SW 1271 (cell line): ENCODE data around the gene PPBP.
"Not testable (repeated sequence)": the region's sequence is repeated elsewhere in the genome, so short reads cannot be mapped to it uniquely, and the experiment has no call there.

ENCODE experiments used
- DNase-seq, 2 experiments: peaks; one replicate each; lab custom pipeline; 2025; lab: John Stamatoyannopoulos, UW

PPBP gene

DNA sequence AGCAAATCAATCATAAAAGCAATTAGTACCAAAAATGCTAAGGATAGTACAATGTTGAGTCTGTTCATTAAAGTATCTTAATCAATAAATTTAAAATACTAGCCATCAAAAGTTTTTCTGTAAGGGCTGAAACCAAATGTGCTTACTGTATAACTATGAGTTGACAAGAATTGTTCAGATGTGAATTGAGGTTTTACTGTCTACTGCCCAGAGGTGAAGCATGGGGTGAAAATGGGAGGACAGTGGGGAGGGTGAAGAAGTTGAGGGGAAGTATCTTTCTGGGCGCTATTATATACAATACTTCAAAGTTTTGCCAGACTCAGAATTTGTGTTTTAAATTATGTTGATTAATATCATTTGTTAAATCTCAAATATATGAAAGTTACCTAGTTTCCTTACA is 4.1 kb upstream of the PPBP start:
- no peak for DNase-seq

DNA sequence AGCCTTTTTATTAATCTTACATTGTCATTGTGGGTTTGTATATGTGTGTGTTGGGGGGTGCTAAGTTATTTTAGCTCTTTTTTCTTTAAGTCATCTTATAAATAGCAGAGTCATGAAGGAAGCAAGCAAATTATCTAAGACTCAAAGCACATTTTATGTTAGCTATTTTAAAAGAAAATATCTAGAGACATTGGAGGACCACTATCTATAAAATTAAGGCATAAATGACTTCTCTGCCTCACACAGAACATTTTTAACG is 3.7 kb upstream of the PPBP start:
- no peak for DNase-seq

DNA sequence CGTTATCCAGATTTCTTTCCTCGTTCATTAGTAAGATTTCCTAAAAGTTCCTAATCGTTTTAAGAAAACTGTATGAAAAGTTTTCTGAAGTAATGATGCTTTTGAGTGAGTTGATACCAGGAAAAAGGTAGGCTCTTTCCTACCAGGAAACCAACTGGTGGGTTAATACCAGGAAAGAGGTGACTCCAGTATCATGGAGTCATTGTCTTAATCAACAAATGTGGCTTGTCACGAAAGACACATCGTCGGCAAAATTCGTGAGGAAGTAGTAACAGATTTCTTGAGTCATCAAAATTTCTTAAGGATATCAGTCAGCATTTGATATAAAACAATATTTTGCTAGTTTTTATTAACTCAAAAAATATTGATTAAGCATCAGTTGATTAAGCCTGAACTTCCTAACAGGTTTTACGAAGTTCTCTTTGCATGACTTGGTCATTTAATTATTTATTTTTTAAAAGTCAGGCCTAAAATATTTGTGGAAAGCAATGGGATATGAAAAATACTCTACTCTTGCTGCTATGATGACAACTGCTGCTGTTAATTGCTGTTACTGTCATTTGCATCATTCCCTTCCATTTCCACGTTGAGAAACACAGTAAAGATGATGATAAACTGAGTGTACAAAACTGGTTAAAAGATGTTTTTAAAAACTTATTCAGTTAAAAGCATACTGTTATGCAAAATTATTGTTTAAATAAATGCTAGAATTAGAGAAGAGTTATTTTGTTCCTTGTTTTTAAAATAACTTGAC is 3.2 kb upstream of the PPBP start:
- no peak for DNase-seq

DNA sequence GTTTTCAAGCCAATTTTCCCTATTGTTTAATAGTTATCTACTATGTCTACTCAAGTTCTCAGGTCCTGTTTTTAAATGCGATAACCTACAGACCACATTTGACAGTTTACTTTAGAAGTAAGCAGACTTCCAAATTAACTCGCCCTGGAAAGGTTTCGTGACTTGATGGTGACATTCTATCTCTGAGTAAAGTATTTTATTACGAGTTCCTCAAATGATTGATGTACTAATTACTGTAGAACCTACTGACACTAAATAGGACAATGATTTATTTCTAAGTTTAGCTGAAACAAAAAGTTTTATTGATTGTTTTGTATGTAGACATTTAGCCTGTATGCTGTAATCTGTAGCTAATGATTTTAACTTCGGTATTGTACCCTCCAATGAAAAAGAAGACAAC is 1.9 kb upstream of the PPBP start:
- DNase-seq = no peak

DNA sequence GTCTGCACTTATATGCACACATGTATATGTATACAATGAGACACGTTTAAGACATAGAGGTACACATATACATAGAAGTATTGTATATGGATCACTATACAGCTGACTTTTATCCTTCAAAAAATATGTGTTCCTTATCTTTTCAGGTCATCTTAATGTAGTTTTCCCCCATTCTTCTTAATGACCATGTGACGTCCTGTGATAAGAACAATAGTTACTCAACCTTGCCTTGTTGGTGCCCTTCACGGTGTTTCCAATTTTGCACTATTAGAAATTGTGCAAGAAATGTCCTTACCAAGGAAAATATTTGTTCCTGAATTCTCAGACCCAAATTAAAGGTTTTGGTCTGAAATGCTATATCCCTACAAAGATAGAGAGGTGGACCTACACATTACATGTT is 1.0 kb upstream of the PPBP start:
- no peak for DNase-seq

DNA sequence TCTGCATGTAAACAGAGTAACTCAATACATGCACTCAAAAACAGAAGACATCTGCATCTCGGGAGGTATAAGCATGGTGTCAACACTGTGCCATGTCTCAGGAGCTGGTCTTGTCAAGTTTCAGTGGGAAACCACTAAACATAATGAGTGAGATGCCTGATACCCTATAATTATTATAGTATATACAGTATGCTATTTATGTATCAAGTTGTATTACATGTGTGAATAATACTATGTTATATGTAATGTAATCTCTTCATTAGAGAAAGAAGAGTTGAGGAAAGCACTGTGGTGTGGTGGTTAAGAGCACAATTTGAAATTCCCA is 2.5 kb downstream of the PPBP start:
- no peak for DNase-seq

DNA sequence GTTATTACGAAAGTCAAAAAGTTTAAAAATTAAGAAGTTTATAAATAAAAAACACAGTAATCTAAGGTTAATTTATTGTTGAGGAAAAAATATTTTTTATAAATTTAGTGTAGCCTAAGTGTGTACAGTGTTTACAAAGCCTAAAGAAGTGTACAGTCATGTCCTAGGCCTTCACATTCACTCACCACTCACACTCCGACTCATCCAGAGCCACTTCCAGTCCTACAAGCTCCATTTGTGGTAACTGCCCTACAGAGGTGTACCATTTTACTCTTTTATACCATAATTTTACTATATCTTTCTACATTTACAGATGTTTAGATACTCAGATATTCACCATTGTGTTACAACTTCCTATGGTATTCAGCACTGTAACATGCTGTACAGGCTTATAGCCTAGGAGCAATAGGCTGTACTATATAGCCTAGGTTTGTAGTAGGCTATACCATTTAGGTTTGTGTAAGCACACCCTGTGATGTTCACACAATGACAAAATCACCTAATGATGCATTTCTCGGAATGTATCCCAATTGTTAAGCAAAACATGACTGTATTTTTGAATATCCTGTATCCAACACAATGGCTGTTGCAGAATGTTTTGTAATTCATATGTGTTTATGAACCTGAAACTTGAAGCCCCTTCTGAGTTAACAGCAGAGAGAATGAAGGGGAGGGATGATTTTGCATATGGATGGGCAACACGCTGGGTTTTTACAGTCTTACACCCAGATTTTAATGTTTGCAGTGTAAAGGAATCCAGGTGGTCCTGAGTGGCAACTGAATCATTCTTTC is 3.1 kb downstream of the PPBP start:
- no peak for DNase-seq

DNA sequence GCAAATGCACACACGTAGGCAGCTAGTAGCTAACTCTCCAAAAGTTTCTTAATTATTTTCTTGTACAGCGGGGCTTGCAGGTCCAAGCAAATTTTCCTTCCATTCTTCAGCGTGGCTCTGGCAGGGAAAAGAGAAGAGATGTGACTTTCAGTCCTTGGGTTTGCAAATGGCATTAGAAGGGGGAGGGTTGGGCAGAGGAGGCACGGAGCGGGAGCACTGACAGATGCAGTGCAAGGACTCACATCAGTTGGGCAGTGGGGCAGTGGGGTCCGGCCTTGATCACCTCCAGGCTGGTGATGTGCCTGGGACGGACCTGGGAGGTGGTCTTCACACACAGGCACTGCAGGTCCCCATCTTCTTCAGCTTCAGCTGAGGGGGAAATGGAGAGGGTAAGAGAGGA is 6.8 kb downstream of the PPBP start:
- not testable (repeated sequence) for DNase-seq

DNA sequence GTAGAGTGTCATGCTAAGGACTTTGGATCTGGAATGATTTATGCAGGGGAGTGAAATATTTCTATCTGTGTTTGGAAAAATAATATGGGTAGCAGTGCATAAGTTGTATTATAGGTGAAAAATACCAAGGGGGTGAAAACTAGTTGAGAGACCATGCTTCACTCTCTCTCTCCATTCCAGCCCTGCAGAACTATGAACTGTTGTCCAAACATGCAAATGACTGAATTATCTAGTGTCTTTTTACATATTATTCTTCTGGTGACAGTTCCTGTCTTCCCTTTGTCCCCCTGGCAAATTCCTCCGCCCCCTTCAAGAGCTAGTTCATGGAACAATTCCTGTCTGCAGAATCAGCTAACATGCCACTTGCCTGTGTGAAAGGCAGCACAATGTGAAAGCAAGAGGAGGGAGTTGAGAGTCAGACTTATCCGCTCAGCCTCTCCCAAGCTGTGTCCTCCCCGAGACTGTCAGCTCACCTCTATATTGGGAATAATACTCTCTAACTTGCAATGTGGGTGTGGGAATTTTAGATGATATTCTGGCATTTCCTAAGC is 8.5 kb downstream of the PPBP start:
- DNase-seq = no peak

DNA sequence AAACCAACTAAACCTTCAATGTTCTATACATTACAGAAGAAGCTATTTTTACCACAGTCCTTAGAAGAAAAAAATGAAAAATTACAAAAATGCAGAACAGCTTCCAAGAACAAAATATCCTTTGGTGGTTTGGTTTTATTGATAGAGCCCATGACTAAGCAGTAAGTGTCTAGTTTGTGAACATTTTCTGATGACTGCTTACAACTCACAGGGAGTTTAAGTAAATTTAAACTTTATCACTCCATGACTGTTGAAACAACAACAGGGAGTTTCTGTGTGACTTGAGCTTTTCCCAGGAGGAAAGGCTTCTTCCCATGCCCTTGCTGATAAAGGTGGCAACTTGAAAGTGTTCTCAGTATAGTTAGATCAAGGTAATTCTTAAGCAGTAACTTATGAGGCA is 9.1 kb downstream of the PPBP start:
- no peak for DNase-seq

DNA sequence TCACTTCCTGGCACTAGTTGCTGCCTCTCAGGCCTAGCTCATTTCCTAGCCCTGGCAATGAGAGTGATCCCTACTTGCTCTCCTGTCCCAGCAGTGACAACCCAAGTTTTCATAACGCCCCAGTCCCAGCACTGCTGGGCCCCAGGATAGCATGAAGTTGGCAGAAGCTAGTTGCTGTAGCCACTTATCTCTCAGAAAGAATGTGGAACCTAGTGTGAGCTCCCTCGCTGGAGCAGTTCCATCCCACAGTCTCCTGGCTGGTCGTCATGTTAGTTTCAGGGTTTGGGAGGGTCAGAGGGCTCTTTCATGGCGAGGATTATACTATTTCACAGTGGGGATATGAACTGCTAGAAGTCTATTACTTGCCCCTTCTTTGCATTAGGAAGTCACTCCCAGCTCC is 11.3 kb downstream of the PPBP start:
- DNase-seq = no peak

DNA sequence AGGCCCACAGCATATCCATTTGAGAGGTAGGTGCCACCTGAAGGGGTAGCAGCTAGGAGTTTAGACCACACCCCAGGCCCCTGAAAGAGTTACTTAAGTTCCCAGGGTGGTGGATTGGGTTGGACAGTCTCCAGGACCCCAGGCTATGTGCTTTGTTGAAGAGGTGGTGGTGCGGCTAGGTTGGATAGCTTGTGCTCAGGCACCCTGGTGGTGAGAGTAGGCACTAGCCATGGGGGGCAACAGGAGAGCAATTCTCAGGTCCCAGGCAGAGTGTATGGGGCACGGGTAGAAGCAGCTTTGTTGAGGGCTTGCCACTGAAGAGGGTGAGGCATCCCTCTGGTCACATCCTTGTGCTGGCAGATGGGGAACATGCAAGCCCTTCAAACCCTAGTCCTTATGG is 11.8 kb downstream of the PPBP start:
- no peak for DNase-seq

DNA sequence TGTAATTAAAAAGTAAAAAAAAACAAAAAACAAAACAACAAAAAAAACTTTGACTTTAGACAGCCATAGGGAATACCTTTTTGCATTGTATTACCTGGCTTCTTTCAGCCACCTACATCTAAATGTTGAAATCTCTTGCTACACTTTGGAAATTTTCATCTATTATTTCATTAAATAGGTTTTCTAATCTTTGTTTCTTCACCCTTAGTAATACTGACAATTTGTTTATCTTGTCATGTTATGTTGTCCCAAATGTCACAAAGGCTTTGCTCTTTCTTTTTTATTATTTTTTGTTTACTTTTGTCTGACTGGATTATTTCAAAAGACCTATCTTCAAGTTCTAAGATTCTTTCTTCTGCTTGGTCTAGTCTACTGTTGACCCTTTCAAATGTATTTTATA is 13.6 kb downstream of the PPBP start:
- no peak for DNase-seq

DNA sequence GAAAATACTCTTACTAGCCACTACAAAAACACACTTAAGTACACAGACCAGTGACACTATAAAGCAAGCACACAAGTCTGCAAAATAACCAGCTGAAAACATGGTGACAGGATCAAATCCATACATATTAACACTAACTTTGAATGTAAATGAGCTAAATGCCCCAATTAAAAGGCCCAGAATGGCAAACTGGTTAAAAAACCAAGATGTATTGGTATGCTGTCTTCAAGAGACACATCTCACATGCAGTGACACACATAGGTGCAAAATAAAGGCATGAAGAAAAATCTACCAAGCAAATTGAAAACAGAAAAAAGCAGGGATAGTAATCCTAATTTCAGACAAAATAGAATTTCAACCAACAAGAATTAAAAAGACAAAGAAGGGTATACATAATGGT is 17.0 kb downstream of the PPBP start:
- DNase-seq = no peak

DNA sequence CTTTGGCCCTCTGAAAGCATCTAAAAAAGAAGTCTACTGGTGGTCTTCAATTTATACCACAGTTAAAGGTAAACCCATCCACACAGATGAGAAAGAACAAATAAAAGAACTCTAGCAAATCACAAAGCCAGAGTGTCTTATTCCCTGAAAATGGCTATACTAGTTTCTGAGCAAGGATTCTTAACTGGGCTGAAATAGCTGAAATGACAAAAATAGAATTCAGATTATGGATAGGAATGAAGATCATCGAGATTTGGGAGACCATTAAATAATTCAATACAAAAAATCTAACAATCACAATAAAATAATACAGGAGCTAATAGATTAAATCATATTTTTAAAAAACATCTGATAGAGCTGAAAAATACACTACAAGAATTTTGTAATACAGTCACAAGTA is 18.0 kb downstream of the PPBP start:
- no peak for DNase-seq

DNA sequence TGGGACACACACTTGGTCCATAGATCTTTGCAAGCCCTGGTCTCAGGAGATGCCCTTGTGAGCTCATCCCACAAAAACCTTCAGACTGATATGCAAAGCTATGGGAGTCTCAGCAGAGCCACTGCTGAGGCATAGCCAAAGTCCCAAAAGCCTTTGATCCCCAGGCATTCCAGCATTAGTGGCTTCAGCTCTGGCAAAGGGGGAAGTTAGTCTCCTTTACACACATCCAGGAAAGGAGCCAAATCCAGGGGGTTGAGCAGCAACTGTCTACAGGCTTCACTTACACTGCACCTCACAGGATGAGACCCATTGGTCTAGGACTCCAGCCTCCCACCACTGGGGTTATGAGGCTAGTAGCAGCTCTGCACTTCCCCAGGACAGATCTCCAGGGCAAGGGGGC is 20.1 kb downstream of the PPBP start:
- DNase-seq = no peak

DNA sequence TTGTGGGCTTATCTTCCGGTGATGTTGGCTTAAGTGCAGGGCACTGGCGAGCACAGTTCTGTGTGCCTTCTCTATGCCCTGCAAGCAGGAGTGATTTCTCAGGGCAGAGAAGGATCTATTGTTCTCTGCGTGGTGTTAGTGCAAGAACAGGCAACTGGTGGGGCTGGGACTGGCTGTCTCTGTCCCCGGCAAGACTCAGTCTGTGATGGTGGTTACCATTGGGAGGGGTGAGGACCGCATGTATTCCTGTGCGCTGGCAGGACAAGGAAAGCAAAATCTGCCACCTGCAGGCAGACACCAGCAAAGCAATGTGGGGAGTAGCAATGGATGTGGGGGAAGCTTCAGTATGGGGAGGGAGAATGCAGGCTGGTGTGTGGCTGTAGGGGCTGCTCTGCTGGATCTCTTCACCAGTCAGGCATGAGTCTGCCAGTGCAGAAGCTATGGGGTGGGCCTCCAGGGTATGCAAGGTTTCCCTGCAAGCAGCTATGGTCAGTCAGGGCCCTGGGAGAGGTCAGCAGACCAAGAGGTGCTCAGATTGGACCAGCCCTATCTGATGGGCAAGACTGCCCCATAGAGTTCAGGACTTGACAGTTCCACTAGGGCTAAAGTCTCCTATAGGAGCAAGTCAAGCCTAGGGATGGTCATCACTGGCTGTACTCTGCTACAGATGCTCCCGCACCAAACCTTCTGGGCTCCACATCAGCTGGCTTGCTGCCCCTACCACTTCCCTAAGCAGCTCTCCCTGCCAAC is 23.0 kb downstream of the PPBP start:
- no peak for DNase-seq

DNA sequence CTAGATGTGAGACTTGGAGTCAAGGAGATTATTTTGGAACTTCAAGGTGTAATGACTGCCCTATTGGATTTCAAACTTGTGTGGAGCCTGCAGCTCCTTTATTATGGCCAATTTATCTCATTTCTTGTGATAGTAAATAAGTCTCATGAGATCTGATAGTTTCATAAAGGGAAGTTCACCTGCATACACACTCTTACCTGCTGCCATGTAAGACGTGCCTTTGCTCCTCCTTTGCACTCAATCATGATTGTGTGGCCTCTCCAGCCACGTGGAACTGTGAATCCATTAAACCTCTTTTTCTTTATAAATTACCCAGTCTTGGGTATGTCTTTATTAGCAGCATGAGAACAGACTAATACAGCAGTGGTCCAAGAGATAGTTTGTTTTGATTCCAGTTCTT is 25.3 kb downstream of the PPBP start:
- DNase-seq = no peak

DNA sequence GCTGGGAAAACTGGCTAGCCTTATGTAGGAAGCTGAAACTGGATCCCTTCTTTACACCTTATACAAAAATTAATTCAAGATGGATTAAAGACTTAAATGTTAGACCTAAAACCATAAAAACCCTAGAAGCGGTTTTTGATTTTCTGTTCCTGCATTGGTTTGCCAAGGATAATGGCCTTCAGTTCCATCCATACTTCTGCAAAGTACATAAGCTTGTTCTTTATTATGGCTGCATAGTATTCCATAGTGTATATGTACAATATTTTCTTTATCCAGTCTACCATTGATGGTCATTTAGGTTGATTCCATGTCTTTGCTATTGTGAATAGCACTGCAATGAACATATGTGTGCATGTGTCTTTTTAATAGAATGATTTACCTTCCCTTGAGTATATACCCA is 28.9 kb downstream of the PPBP start:
- not testable (repeated sequence) for DNase-seq

DNA sequence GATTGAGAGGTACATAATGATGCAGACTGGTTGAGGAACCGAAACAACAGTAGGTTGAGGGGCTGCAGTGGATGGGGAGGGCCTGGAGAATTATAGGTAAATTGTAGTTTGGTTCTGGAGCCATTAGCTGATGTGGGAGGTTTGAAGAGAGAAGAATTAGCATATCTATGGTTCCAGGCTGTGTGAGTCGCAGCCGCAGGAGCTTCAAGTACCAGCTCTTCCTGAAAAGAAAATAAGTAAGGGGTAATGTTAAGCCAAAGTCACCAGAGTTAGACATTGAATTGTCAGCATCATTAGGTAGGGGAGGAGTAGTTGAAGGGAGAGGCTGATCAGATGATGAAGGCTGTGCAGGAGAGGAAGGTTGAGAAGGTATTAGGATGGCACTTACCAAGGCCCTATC is 35.6 kb downstream of the PPBP start:
- DNase-seq = no peak

DNA sequence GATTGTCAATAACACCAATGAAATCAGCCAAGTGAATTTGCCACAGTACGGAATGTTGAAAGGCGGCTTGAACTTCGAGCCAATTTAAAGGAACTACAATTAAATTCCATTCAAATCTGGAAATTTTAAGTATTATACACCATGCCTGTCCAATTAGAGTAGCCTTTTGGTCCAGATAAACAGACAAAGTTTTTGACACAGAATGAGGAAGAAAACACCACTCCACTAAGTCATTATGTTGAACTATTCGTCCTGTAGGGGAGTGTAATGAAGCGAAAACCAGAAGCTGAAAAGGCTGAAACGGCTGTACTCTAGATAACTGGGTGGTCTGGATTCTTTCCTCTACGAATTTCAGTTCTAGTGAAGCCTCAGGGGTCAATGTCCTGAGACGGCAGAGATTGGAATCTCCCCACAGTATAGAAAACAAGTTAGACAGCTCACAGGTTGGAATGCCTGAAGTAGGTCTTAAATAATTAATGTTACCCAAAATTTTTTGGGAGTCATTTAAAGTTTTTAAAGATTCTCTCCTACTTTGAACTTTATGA is 37.5 kb downstream of the PPBP start:
- not testable (repeated sequence) for DNase-seq

DNA sequence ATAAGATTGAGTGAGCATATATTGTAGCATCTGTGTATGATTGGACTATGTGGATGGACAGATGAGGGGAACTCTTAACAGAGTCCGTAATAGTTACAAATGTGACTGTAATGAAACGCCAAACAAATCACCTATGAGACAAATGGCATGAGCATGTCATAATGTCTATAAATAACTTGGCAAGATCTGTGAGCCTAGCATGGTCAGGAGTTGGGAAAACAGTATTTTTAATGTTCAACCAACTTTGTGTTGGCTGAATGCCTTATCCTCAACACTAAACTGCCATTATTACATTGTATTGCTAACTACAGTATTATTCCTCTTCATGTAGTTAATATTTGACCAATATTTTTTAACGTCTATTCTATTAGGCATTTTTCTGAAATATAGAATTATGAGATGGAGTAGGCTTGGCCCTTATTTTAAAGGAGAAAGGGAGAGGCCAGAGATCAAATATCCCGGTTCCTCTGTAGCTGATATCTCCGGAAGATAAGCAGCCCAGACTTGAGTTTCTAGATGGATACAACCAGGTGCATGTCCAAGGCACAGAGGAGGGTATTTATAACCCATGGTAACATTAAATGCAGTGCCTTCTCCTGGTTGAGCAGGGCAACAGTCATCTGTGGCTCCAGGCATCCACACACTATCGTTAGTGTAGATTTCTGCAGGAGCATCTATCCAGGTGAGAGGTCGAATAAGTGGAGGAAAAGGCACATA is 38.8 kb downstream of the PPBP start:
- DNase-seq = no peak
